ENCODE results near the gene BORCS5. TPM values are rescaled to one million over a fixed set of nuclear protein-coding genes. Genes with fewer than 3 reads are reported as not detected.

The BORCS5 gene
- total RNA-seq, 1 donor from 2014 or later, result 8.7 TPM

DNA sequence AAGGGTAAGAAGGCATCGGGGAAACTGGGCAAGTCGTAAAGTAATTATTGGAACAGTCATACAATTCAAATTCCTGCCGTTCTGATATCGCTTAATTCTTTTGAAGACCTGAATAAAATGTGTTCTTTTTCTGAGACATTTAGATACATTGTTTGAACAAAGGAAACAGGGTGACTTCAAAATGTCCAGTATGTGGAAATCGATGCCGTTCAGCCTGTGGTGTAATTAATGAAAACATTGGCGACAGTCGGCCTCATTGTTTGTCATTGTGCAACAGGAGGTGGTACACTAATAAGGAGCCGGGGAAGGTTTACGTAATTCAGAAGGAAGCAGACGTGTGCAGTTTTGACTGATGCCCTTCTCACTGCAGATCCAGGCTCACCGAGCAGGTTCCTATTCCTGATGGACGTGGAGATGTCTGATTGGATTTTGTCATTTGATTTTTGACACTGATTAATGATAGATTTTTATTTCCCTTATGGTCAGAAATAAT, 92.7 kb downstream of the BORCS5 start:
- no peaks in the 10 kb centered on the region for H3K27me3 ChIP-seq (ENCODE audit: low read depth)
- H3K4me1 ChIP-seq, result peaks cover under 1% of the 10 kb centered on the region
- H3K27ac ChIP-seq (replicated peaks), result no peak overlapping the region
- no peaks in the 10 kb centered on the region for H3K36me3 ChIP-seq
- DNase-seq, result no peak
- no peaks in the 10 kb centered on the region for H3K9me3 ChIP-seq (replicated peaks)
- TF ChIP-seq, protein P1, sequence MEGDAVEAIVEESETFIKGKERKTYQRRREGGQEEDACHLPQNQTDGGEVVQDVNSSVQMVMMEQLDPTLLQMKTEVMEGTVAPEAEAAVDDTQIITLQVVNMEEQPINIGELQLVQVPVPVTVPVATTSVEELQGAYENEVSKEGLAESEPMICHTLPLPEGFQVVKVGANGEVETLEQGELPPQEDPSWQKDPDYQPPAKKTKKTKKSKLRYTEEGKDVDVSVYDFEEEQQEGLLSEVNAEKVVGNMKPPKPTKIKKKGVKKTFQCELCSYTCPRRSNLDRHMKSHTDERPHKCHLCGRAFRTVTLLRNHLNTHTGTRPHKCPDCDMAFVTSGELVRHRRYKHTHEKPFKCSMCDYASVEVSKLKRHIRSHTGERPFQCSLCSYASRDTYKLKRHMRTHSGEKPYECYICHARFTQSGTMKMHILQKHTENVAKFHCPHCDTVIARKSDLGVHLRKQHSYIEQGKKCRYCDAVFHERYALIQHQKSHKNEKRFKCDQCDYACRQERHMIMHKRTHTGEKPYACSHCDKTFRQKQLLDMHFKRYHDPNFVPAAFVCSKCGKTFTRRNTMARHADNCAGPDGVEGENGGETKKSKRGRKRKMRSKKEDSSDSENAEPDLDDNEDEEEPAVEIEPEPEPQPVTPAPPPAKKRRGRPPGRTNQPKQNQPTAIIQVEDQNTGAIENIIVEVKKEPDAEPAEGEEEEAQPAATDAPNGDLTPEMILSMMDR (IDR thresholded peaks at IDR 0.05; ENCODE audit: borderline replicate concordance), result no peak
- no peak overlapping the region for H3K4me3 ChIP-seq
- intact Hi-C loops (cut with micrococcal nuclease), result no loop called here

GRCh38 chr12:12450043-12450471, 93.2 kb downstream of the BORCS5 start:
- TF ChIP-seq, protein P1 (IDR thresholded peaks at IDR 0.05; ENCODE audit: borderline replicate concordance), result no peak
- intact Hi-C loops (cut with micrococcal nuclease), result no loop called here
- H3K27me3 ChIP-seq (ENCODE audit: low read depth), result no peaks in the 10 kb centered on the region
- DNase-seq, result no peak
- no peaks in the 10 kb centered on the region for H3K9me3 ChIP-seq (replicated peaks)
- no peak overlapping the region for H3K27ac ChIP-seq (replicated peaks)
- H3K4me3 ChIP-seq, result no peak overlapping the region
- H3K36me3 ChIP-seq, result no peaks in the 10 kb centered on the region
- H3K4me1 ChIP-seq, result no peaks in the 10 kb centered on the region

- DNase-seq, result no peak
- Histone ChIP-seq H3K4me1 (no peaks in the 10 kb centered on the region), H3K36me3 (no peaks in the 10 kb centered on the region), H3K4me3 (no peak overlapping the region), H3K9me3 (replicated peaks) (no peaks in the 10 kb centered on the region), H3K27ac (replicated peaks) (no peak overlapping the region), H3K27me3 (ENCODE audit: low read depth) (no peaks in the 10 kb centered on the region)
- TF ChIP-seq, protein P1 (IDR thresholded peaks at IDR 0.05; ENCODE audit: borderline replicate concordance), result no peak
- intact Hi-C loops (cut with micrococcal nuclease), result no loop called here
Measured at GRCh38 chr12:12451098-12451497, 94.2 kb downstream of the BORCS5 start.

DNA sequence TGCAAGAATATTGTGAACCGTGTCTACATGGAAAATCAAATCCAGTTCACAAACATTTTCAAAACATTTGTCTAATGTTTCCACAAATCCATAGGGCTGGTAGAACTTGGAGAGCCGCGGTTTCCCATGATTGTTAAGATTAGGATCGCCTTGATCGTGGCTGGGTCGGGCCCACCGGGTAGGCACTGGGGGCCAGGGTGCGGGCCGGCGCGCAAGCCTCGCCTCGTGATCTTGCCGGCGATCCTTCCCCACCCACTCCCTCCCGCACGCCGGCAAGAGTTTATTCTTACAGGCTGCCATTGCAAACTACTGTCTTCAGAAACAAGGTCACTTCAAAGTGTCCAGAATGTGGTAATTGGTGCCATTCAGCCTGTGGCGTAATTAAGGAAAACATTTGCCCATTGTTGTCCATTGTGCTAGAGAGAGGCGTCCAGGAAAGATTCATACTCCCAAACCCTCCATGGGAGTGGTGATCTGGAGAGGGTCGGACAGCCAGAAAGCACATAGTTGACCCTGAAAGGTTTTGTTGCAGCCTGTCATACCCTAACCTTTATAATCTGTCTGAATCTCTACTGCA, 95.5 kb downstream of the BORCS5 start:
- Histone ChIP-seq H3K27me3 (ENCODE audit: low read depth) (no peaks in the 10 kb centered on the region), H3K27ac (replicated peaks) (no peak overlapping the region), H3K36me3 (no peaks in the 10 kb centered on the region), H3K9me3 (replicated peaks) (no peaks in the 10 kb centered on the region), H3K4me3 (no peak overlapping the region), H3K4me1 (no peaks in the 10 kb centered on the region)
- no peak for DNase-seq
- TF ChIP-seq, protein P1 (IDR thresholded peaks at IDR 0.05; ENCODE audit: borderline replicate concordance), result no peak
- intact Hi-C loops (cut with micrococcal nuclease), result no loop called here

GRCh38 chr12:12453635-12454034, 96.8 kb downstream of the BORCS5 start:
- Histone ChIP-seq H3K27me3 (ENCODE audit: low read depth) (no peaks in the 10 kb centered on the region), H3K36me3 (no peaks in the 10 kb centered on the region), H3K4me3 (no peak overlapping the region), H3K9me3 (replicated peaks) (no peaks in the 10 kb centered on the region), H3K27ac (replicated peaks) (no peak overlapping the region), H3K4me1 (no peaks in the 10 kb centered on the region)
- no peak for DNase-seq
- TF ChIP-seq, protein P1 (IDR thresholded peaks at IDR 0.05; ENCODE audit: borderline replicate concordance), result no peak
- intact Hi-C loops (cut with micrococcal nuclease), result no loop called here

Measured in left ventricle myocardium inferior (tissue), 1 donor.